Measurements from ENCODE around the gene DNAJA3. TPM values are rescaled to one million over a fixed set of nuclear protein-coding genes. Genes with fewer than 3 reads are reported as not detected.

DNAJA3 gene
- total RNA-seq, 1 donor from 2014 or later: 40.7 TPM

DNA sequence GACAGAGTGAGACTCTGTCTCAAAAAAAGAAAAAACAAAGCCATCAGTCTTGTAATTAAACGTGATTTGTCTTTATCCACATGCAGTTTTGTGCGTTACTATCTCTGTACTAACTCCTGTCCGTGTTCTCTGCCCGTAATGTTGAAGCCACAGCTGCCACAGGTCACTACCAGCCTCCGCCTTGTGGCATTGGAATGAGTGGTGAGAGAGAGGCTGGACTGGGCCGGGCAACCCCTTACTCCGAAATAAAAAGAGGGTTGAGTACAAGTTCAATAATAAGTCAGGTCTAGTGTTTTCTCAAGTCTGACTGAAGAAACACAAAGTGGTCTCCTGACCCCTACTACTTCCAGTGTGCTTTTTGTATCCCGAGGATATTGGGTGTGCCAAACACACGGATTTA is 5.4 kb downstream of the DNAJA3 start:
- Histone ChIP-seq H3K36me3 (peaks cover 7 to 23% of the 10 kb centered on the region in 2 donors), H3K9me3 (no peaks in the 10 kb centered on the region), H3K4me3 (no peak overlapping the region), H3K27me3 (no peaks in the 10 kb centered on the region), H3K4me1 (peaks cover 5 to 8% of the 10 kb centered on the region in 2 donors), H3K27ac (no peak overlapping the region)
- TF ChIP-seq CTCF (IDR thresholded peaks at IDR 0.05): no peak
- DNase-seq (ENCODE audit: low spot score in 2 of 2): no peak
- intact Hi-C loops (cut with DNase I): no loop called here

- Histone ChIP-seq H3K27me3 (no peaks in the 10 kb centered on the region), H3K27ac (no peak overlapping the region), H3K9me3 (no peaks in the 10 kb centered on the region), H3K4me3 (no peak overlapping the region), H3K36me3 (peaks cover 25 to 44% of the 10 kb centered on the region in 2 donors), H3K4me1 (no peaks in the 10 kb centered on the region)
- no peak for TF ChIP-seq CTCF (IDR thresholded peaks at IDR 0.05)
- intact Hi-C loops (cut with DNase I): no loop called here
- DNase-seq (ENCODE audit: low spot score in 2 of 2): no peak
These were observed 7.6 kb downstream of the DNAJA3 start for GRCh38 chr16:4433228-4433627.

- H3K4me3 ChIP-seq: no peak overlapping the region
- H3K9me3 ChIP-seq: no peaks in the 10 kb centered on the region
- DNase-seq (ENCODE audit: low spot score in 2 of 2): no peak
- peaks cover 29 to 53% of the 10 kb centered on the region in 2 donors for H3K36me3 ChIP-seq
- TF ChIP-seq CTCF (IDR thresholded peaks at IDR 0.05): no peak
- no peaks in the 10 kb centered on the region for H3K27me3 ChIP-seq
- H3K27ac ChIP-seq: no peak overlapping the region
- no peaks in the 10 kb centered on the region for H3K4me1 ChIP-seq
- intact Hi-C loops (cut with DNase I): no loop called here
These were observed 8.5 kb downstream of the DNAJA3 start for GRCh38 chr16:4433914-4434787.

- no peak for TF ChIP-seq CTCF (IDR thresholded peaks at IDR 0.05)
- DNase-seq (ENCODE audit: low spot score in 2 of 2): no peak
- H3K4me3 ChIP-seq: no peak overlapping the region
- no peak overlapping the region for H3K27ac ChIP-seq
- intact Hi-C loops (cut with DNase I): loop anchor here (1.0 kb wide), 1 partner anchor 24 kb away; no protein-coding TSS in a partner anchor
- no peaks in the 10 kb centered on the region for H3K4me1 ChIP-seq
- H3K27me3 ChIP-seq: no peaks in the 10 kb centered on the region
- H3K9me3 ChIP-seq: no peaks in the 10 kb centered on the region
- peaks cover 42 to 66% of the 10 kb centered on the region in 2 donors for H3K36me3 ChIP-seq
These were observed 9.8 kb downstream of the DNAJA3 start for GRCh38 chr16:4435337-4436067.

DNA sequence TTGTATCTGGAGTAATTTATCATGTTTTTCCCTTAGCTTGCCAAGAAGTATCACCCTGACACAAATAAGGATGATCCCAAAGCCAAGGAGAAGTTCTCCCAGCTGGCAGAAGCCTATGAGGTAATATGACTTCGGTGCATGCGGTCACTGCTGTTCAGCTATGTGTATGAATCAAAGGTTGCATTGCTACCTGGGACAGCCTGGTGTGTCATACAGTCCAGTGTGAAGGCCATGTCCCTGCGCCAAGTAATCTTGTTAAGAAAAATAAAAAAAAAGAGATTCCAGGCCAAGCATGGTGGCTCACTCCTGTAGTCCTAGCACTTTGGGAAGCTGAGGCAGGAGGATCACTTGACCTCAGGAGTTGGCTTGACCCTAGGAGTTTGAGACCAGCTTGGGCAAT is 11.7 kb downstream of the DNAJA3 start:
- DNase-seq (ENCODE audit: low spot score in 2 of 2): no peak
- peaks cover 61 to 78% of the 10 kb centered on the region in 2 donors for H3K36me3 ChIP-seq
- intact Hi-C loops (cut with DNase I): no loop called here

More for the DNA sequence above, 11.7 kb downstream of the DNAJA3 start:
- Histone ChIP-seq H3K9me3 (no peaks in the 10 kb centered on the region), H3K27me3 (no peaks in the 10 kb centered on the region), H3K4me1 (no peaks in the 10 kb centered on the region), H3K4me3 (no peak overlapping the region), H3K27ac (no peak overlapping the region)
- no peak for TF ChIP-seq CTCF (IDR thresholded peaks at IDR 0.05)
